CD14-positive monocyte (primary cell): Measurements from ENCODE around the gene TKT. TPM values are rescaled to one million over a fixed set of nuclear protein-coding genes. Genes with fewer than 3 reads are reported as not detected.

ENCODE experiments used
- DNase-seq, 3 donors: peaks; one replicate each; pipeline ENCODE4 v3.0.0-alpha.2; 2011 to 2022
- H2AFZ ChIP-seq: 2 replicates; pipeline ENCODE4 v1.6.0; 2012; ENCODE audit warnings: mild to moderate bottlenecking, low read depth, low read length, inconsistent platforms; ENCODE audit not compliant: insufficient read depth, poor library complexity, severe bottlenecking
- H3K27ac ChIP-seq, 2 donors: 1 replicate in 1 of 2; 2 replicates in 1 of 2; pipeline ENCODE4 v1.5.1; 2012 to 2013; ENCODE audit warnings: low read length in 2 of 2, control low read depth in 1 of 2, inconsistent platforms in 1 of 2, low read depth in 1 of 2, mild to moderate bottlenecking in 1 of 2
- H3K27me3 ChIP-seq, 2 donors: one replicate each; pipeline versions ENCODE4 v1.6.0 to v1.6.1; 2011 to 2013; ENCODE audit warnings: low read length in 2 of 2; ENCODE audit not compliant: control insufficient read depth in 2 of 2, insufficient read depth in 2 of 2
- H3K36me3 ChIP-seq, 2 donors: replicated peaks in 1 of 2; 1 replicate in 1 of 2; 2 replicates in 1 of 2; pipeline versions ENCODE4 v1.5.1 to v1.6.1; 2012 to 2013; ENCODE audit warnings: low read length in 2 of 2, control low read depth in 1 of 2, inconsistent platforms in 1 of 2, mild to moderate bottlenecking in 1 of 2; ENCODE audit not compliant: insufficient read depth in 2 of 2, control insufficient read depth in 1 of 2
- H3K4me1 ChIP-seq, 2 donors: 1 replicate in 1 of 2; 2 replicates in 1 of 2; pipeline versions ENCODE4 v1.5.1 to v1.6.1; 2012 to 2013; ENCODE audit warnings: low read length in 2 of 2, control low read depth in 1 of 2, inconsistent platforms in 1 of 2, mild to moderate bottlenecking in 1 of 2, moderate library complexity in 1 of 2; ENCODE audit not compliant: insufficient read depth in 2 of 2, control insufficient read depth in 1 of 2
- H3K4me2 ChIP-seq: replicated peaks from 2 replicates; pipeline ENCODE3; 2012; ENCODE audit warnings: low read length, moderate library complexity, mild to moderate bottlenecking; ENCODE audit not compliant: poor library complexity, severe bottlenecking; ENCODE audit errors: extremely low read depth
- H3K4me3 ChIP-seq, 3 experiments: fragments of 200-600 bp in 1 of 3; sonication (generic) in 1 of 3; replicated peaks in 1 of 3; 1 replicate in 2 of 3; 2 replicates in 1 of 3; pipeline ENCODE4 v1.5.1; 2011 to 2013; ENCODE audit warnings: low read length in 3 of 3, mild to moderate bottlenecking in 3 of 3, control low read depth in 2 of 3, low read depth in 2 of 3, inconsistent platforms in 1 of 3, moderate library complexity in 1 of 3
- H3K79me2 ChIP-seq: 2 replicates; pipeline ENCODE4 v1.6.0; 2012; ENCODE audit warnings: mild to moderate bottlenecking, control low read depth, inconsistent platforms, low read length, moderate library complexity; ENCODE audit not compliant: insufficient read depth
- H3K9ac ChIP-seq: 2 replicates; pipeline ENCODE4 v1.6.0; 2017; ENCODE audit warnings: low read length, mild to moderate bottlenecking; ENCODE audit not compliant: insufficient read depth, poor library complexity, severe bottlenecking
- H3K9me3 ChIP-seq, 2 donors: replicated peaks in 1 of 2; 1 replicate in 1 of 2; 2 replicates in 1 of 2; pipeline versions ENCODE4 v1.5.1 to v1.6.1; 2012 to 2013; ENCODE audit warnings: low read length in 2 of 2, control low read depth in 1 of 2; ENCODE audit not compliant: control insufficient read depth in 1 of 2, insufficient read depth in 1 of 2
- H4K20me1 ChIP-seq: 2 replicates; pipeline ENCODE4 v1.6.0; 2012; ENCODE audit warnings: mild to moderate bottlenecking, low read length, control low read depth, moderate library complexity; ENCODE audit not compliant: insufficient read depth
- H3K27ac Mint-ChIP-seq, 7 donors: one replicate each; pipeline ENCODE4 v1.8.0; 2020; ENCODE audit warnings: mild to moderate bottlenecking in 7 of 7, mixed read lengths in 7 of 7, moderate library complexity in 6 of 7, inconsistent platforms in 2 of 7
- H3K27me3 Mint-ChIP-seq, 3 donors: one replicate each; pipeline ENCODE4 v1.8.0; 2021 to 2022; ENCODE audit warnings: low read depth in 3 of 3, mild to moderate bottlenecking in 3 of 3, mixed read lengths in 3 of 3, moderate library complexity in 3 of 3, inconsistent platforms in 1 of 3
- H3K36me3 Mint-ChIP-seq, 2 donors: one replicate each; pipeline ENCODE4 v1.8.0; 2020; ENCODE audit warnings: mixed read lengths in 2 of 2, inconsistent platforms in 1 of 2, mild to moderate bottlenecking in 1 of 2
- H3K4me1 Mint-ChIP-seq: one replicate; pipeline ENCODE4 v1.8.0; 2020; ENCODE audit warnings: mild to moderate bottlenecking, mixed read lengths
- H3K4me3 Mint-ChIP-seq, 2 donors: one replicate each; pipeline ENCODE4 v1.8.0; 2020; ENCODE audit warnings: mild to moderate bottlenecking in 2 of 2, mixed read lengths in 2 of 2, moderate library complexity in 1 of 2
- H3K9me3 Mint-ChIP-seq, 7 donors: one replicate each; pipeline ENCODE4 v1.8.0; 2020 to 2022; ENCODE audit warnings: mixed read lengths in 7 of 7, mild to moderate bottlenecking in 6 of 7, moderate library complexity in 6 of 7, inconsistent platforms in 2 of 7
- CTCF ChIP-seq: fragments of 200-600 bp; IDR thresholded peaks from one replicate; pipeline ENCODE4 v1.8.0; 2022; ENCODE audit warnings: antibody characterized with exemption, mild to moderate bottlenecking
- WGBS: methylation state at CpG from one replicate; pipeline ENCODE4 v1.1.5; 2013; ENCODE audit warnings: missing lambda C conversion rate; ENCODE audit not compliant: insufficient coverage; 5-methylcytosine and 5-hydroxymethylcytosine counted together
- intact Hi-C, 2 donors: fragments of 100-400 bp; cut with micrococcal nuclease; formaldehyde crosslinking; loops; one replicate each; pipeline versions ENCODE4 v1.15.0 to v1.15.1; 2023
- polyA plus RNA-seq, 3 donors: library from polyadenylated mRNA; depleted of rRNA in 1 of 3; unstranded in 2 of 3; stranded (reverse) in 1 of 3; fragments of 300-500 nt in 2 of 3; fragments of >200 nt in 1 of 3; fragmentation: Illumina TruSeq in 2 of 3; gene quantifications; 1 replicate in 2 of 3; 2 replicates in 1 of 3; pipeline ENCODE4 v1.2.3, GENCODE V29; 2012 to 2021

Gene TKT
- polyA plus RNA-seq, 3 donors: 496 to 582 (median 562) TPM

- no peak for TF ChIP-seq CTCF
- H3K4me1 ChIP-seq: no peaks in the 10 kb centered on the region
- peak overlapping the region; percentile 5 to 37 for H3K27ac ChIP-seq
These were observed 31.8 kb downstream of the TKT start for GRCh38 chr3:53224026-53224425.

GRCh38 chr3:53223541-53223966, 32.3 kb downstream of the TKT start:
- peaks cover 52 to 64% of the 10 kb centered on the region in 2 donors for H3K36me3 Mint-ChIP-seq
- H3K36me3 ChIP-seq: peaks cover 60 to 64% of the 10 kb centered on the region in 2 donors
- WGBS: 96% methylated on average over 8 of the region's 9 CpGs

More at GRCh38 chr3:53224026-53224425, 31.8 kb downstream of the TKT start:
- peaks cover 88% of the 10 kb centered on the region for H4K20me1 ChIP-seq
- H3K9me3 ChIP-seq: no peaks in the 10 kb centered on the region
- Mint-ChIP-seq H3K4me1 (peaks cover 5% of the 10 kb centered on the region), H3K9me3 (peaks cover 0 to 3% (median 0%) of the 10 kb centered on the region in 7 donors), H3K27me3 (no peaks in the 10 kb centered on the region), H3K4me3 (no peak overlapping the region), H3K27ac (peak overlapping the region in 5 of 7 donors; percentile 60 to 78 (median 64)), H3K36me3 (peaks cover 57 to 69% of the 10 kb centered on the region in 2 donors)
- 100% methylated on average over 2 of the region's 5 CpGs for WGBS
- DNase-seq: no peak
- H3K36me3 ChIP-seq: peaks cover 65 to 69% of the 10 kb centered on the region in 2 donors
- no peaks in the 10 kb centered on the region for H3K27me3 ChIP-seq
- H3K4me2 ChIP-seq: no peak overlapping the region
- no peak overlapping the region for H3K9ac ChIP-seq
- intact Hi-C loops: no loop called here
- no peak overlapping the region for H3K4me3 ChIP-seq
- H2AFZ ChIP-seq: no peak overlapping the region
- H3K79me2 ChIP-seq: peaks cover 20% of the 10 kb centered on the region

More at GRCh38 chr3:53223541-53223966, 32.3 kb downstream of the TKT start:
- TF ChIP-seq CTCF: no peak
- intact Hi-C loops: no loop called here
- no peak overlapping the region for H3K4me3 Mint-ChIP-seq
- no peak overlapping the region for H3K9ac ChIP-seq
- H3K9me3 ChIP-seq: no peaks in the 10 kb centered on the region
- peaks cover 83% of the 10 kb centered on the region for H4K20me1 ChIP-seq
- peaks cover 0 to 3% (median 0%) of the 10 kb centered on the region in 7 donors for H3K9me3 Mint-ChIP-seq
- H3K27me3 Mint-ChIP-seq: no peaks in the 10 kb centered on the region
- no peak overlapping the region for H2AFZ ChIP-seq
- H3K27me3 ChIP-seq: no peaks in the 10 kb centered on the region
- H3K4me2 ChIP-seq: no peak overlapping the region
- H3K4me3 ChIP-seq: no peak overlapping the region
- peaks cover 0 to 3% of the 10 kb centered on the region in 2 donors for H3K4me1 ChIP-seq
- H3K27ac Mint-ChIP-seq: peak overlapping the region in 5 of 7 donors; percentile 40 to 76 (median 60)
- peak overlapping the region in 1 of 2 donors; percentile 37 for H3K27ac ChIP-seq
- H3K79me2 ChIP-seq: peaks cover 20% of the 10 kb centered on the region
- no peak for DNase-seq
- H3K4me1 Mint-ChIP-seq: peaks cover 5% of the 10 kb centered on the region
